ENCODE results near the gene TMED9. TPM values are rescaled to one million over a fixed set of nuclear protein-coding genes. Genes with fewer than 3 reads are reported as not detected.

TMED9 gene
- total and polyA plus RNA-seq, 2 of the 4 experiments (the other 2 are of a cell fraction), result 123 to 357 TPM

DNA sequence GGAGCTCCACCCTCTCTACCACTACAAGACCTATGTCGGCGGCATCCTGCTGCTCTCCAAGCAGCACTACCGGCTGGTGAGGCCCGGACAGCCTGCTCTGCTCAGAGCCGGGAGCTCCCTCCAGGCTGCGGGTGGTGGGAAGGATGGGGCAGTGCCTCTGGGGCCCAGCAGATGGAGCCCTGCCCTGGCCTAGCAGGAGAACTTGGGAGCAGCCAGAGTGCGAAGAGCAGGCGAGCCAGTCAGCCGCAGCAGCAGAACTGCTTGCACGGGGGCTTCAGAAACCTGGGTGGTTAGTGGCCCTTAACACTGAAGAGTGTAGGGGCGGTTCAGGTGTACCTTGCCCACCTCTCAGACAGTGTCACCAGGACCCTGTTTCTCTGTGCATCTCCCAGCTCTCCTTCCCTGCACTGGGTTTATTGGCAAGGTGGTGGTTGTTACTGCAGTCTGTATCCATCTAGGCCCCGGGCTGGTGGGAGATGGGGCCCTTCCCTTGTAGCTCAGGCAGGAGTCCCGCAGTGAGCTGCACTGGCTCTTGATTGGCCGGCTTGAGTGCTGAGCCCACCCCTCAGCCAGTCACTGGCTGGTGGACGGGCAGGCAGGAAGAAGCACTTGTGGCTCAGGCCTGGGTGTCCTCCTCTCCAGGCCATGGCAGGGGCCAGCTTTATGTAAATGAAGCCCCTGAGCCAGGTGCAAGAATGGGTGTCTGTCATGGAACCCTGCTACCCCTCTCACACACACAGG lies 15.6 kb downstream of the TMED9 start:
- H3K27ac ChIP-seq (ENCODE audit: insufficient read depth, low read length), result no peak overlapping the region
- H2BK15ac ChIP-seq (ENCODE audit: low read depth, low read length), result no peak overlapping the region
- no peaks in the 10 kb centered on the region for H3K27me3 ChIP-seq (ENCODE audit: control insufficient read depth, insufficient read depth, low read length)
- intact Hi-C loops (cut with micrococcal nuclease), result loop anchor here (1.0 to 10.0 kb wide), 3 partner anchors 455 to 557 kb away; no protein-coding TSS in a partner anchor
- peaks cover 0 to 6% of the 10 kb centered on the region in 2 experiments; a peak in 1 of 4 replicates for H3K79me1 ChIP-seq (ENCODE audit: low read depth in 1 of 2, low read length in 2 of 2)
- peak; percentile 76 for DNase-seq
- no peak overlapping the region for H3K4me3 ChIP-seq (ENCODE audit: insufficient read depth, low read depth, low read length)
- no peak overlapping the region; a peak in 1 of 4 replicates for H4K8ac ChIP-seq (ENCODE audit: low read depth in 2 of 2, low read length in 2 of 2)
- no peak overlapping the region for H4K91ac ChIP-seq (ENCODE audit: insufficient read depth, low read depth, low read length)
- H3K14ac ChIP-seq (replicated peaks; ENCODE audit: low read depth, low read length), result no peak overlapping the region
- in situ Hi-C loops (cut with MboI; ENCODE audit: low sequenced_read_pairs), result loop anchor here (10.0 to 25.0 kb wide), 2 partner anchors 455 to 547 kb away; partner anchors contain the start of gene NHP2
- dilution Hi-C loops (cut with HindIII; ENCODE audit: low sequenced_read_pairs, unreplicated experiment), result no loop called here
- no peak overlapping the region for H2AK9ac ChIP-seq (replicated peaks; ENCODE audit: low read depth, low read length, poor library complexity)
- peak; percentile 98 for ATAC-seq (ENCODE audit: low read depth)
- CTCF ChIA-PET, result interaction anchor here (0.6 to 1.3 kb wide), 5 partner anchors 10 to 546 kb away, joined by 3 read pairs; partner anchors contain the start of gene NHP2
- no peak overlapping the region for H3K23ac ChIP-seq (ENCODE audit: low read depth, low read length)
- H3K4me1 ChIP-seq (ENCODE audit: control insufficient read depth, insufficient read depth, low read length), result no peaks in the 10 kb centered on the region
- no TSS peak for BruUV-seq (replicated peaks)
- no peak overlapping the region for H4K5ac ChIP-seq (ENCODE audit: low read depth, low read length)
- POLR2A ChIA-PET (ENCODE audit: unreplicated experiment), result no interaction called here
- no peak overlapping the region for H2BK20ac ChIP-seq (ENCODE audit: low read depth, low read length)
- H3K18ac ChIP-seq (ENCODE audit: low read depth, low read length), result no peak overlapping the region
- no peak overlapping the region for H2BK5ac ChIP-seq (ENCODE audit: low read depth, low read length, poor library complexity, severe bottlenecking)
- no peak overlapping the region for H3K9ac ChIP-seq (ENCODE audit: low read depth, low read length)
- H3K9me1 ChIP-seq (ENCODE audit: insufficient read depth, low read length), result no peaks in the 10 kb centered on the region; the same call in 1 of the 2 replicates
- no peaks in the 10 kb centered on the region for H3K9me3 ChIP-seq (ENCODE audit: control insufficient read depth, insufficient read depth, low read length)
- no peak overlapping the region for H3K56ac ChIP-seq (ENCODE audit: extremely low read depth, insufficient read depth, low read length)
- H2BK120ac ChIP-seq (ENCODE audit: low read depth, low read length), result no peak overlapping the region
- H2AFZ ChIP-seq (replicated peaks; ENCODE audit: low read length, poor library complexity), result peak overlapping the region; percentile 11
- WGBS, 2 experiments (ENCODE audit: extremely low coverage in 2 of 2, insufficient read length in 1 of 2), result 13% methylated on average over 3 of the region's 15 CpGs; no CpG with 5 or more reads in 1 of the 2 experiments
- no peak overlapping the region for H3K4ac ChIP-seq (ENCODE audit: low read depth, low read length)
- no peak overlapping the region for H3K4me2 ChIP-seq (ENCODE audit: low read depth, low read length)
- H3K36me3 ChIP-seq (ENCODE audit: control insufficient read depth, insufficient read depth, low read length), result peaks cover 27% of the 10 kb centered on the region; the same call in 1 of the 2 replicates
- peak; percentile 78 for TF ChIP-seq SMC3 (IDR thresholded peaks at IDR 0.05; ENCODE audit: low read depth, low read length)
- peak; percentile 76 for TF ChIP-seq RAD21 (IDR thresholded peaks at IDR 0.05; ENCODE audit: low read length)
- TF ChIP-seq, protein P1, sequence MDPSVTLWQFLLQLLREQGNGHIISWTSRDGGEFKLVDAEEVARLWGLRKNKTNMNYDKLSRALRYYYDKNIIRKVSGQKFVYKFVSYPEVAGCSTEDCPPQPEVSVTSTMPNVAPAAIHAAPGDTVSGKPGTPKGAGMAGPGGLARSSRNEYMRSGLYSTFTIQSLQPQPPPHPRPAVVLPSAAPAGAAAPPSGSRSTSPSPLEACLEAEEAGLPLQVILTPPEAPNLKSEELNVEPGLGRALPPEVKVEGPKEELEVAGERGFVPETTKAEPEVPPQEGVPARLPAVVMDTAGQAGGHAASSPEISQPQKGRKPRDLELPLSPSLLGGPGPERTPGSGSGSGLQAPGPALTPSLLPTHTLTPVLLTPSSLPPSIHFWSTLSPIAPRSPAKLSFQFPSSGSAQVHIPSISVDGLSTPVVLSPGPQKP (IDR thresholded peaks at IDR 0.05; ENCODE audit: borderline replicate concordance, low read depth, low read length), result no peak
- TF ChIP-seq MAZ (IDR thresholded peaks at IDR 0.05; ENCODE audit: borderline replicate concordance, low read depth, low read length), result peak; percentile 35; the same call in 1 of the 2 replicates
- TF ChIP-seq BHLHE40 (IDR thresholded peaks at IDR 0.05; ENCODE audit: low read depth, low read length), result no peak
- TF ChIP-seq, protein P2, sequence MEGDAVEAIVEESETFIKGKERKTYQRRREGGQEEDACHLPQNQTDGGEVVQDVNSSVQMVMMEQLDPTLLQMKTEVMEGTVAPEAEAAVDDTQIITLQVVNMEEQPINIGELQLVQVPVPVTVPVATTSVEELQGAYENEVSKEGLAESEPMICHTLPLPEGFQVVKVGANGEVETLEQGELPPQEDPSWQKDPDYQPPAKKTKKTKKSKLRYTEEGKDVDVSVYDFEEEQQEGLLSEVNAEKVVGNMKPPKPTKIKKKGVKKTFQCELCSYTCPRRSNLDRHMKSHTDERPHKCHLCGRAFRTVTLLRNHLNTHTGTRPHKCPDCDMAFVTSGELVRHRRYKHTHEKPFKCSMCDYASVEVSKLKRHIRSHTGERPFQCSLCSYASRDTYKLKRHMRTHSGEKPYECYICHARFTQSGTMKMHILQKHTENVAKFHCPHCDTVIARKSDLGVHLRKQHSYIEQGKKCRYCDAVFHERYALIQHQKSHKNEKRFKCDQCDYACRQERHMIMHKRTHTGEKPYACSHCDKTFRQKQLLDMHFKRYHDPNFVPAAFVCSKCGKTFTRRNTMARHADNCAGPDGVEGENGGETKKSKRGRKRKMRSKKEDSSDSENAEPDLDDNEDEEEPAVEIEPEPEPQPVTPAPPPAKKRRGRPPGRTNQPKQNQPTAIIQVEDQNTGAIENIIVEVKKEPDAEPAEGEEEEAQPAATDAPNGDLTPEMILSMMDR (conservative IDR thresholded peaks at IDR 0.05; ENCODE audit: low read depth, low read length), result peak; percentile 85
- TF ChIP-seq MXI1 (IDR thresholded peaks at IDR 0.05; ENCODE audit: borderline replicate concordance, low read depth, low read length), result 0 out of 2 replicates have a peak, but pooled peaks have one; percentile 11
- no peak overlapping the region for H2AK5ac ChIP-seq (ENCODE audit: low read depth, low read length)
- peaks cover 5% of the 10 kb centered on the region; the same call in 1 of the 2 replicates for H4K20me1 ChIP-seq (ENCODE audit: insufficient read depth, low read length)
